ENCODE measurements around the gene SPEN.

The SPEN gene

GRCh38 chr1:15951341-15952153 is 104.0 kb downstream of the SPEN start:
- DNase-seq (ENCODE audit: low spot score), result no peak
- peak; percentile 9 for TF ChIP-seq CTCF (IDR thresholded peaks at IDR 0.05; ENCODE audit: extremely low read depth, insufficient read depth, missing control alignments)
- in situ Hi-C loops (cut with MboI; ENCODE audit: low pct_unique_long_range_greater_than_20kb, low sequenced_read_pairs, unreplicated experiment), result no loop called here

GRCh38 chr1:15952317-15953258 is 105.1 kb downstream of the SPEN start:
- no peak for TF ChIP-seq CTCF (IDR thresholded peaks at IDR 0.05; ENCODE audit: extremely low read depth, insufficient read depth, missing control alignments)
- in situ Hi-C loops (cut with MboI; ENCODE audit: low pct_unique_long_range_greater_than_20kb, low sequenced_read_pairs, unreplicated experiment), result no loop called here
- no peak for DNase-seq (ENCODE audit: low spot score)

- no peak for TF ChIP-seq CTCF (IDR thresholded peaks at IDR 0.05; ENCODE audit: extremely low read depth, insufficient read depth, missing control alignments)
- in situ Hi-C loops (cut with MboI; ENCODE audit: low pct_unique_long_range_greater_than_20kb, low sequenced_read_pairs, unreplicated experiment), result no loop called here
These were observed 105.8 kb downstream of the SPEN start for GRCh38 chr1:15953294-15953771.

GRCh38 chr1:15953791-15954241 is 106.3 kb downstream of the SPEN start:
- no peak for DNase-seq (ENCODE audit: low spot score)
- in situ Hi-C loops (cut with MboI; ENCODE audit: low pct_unique_long_range_greater_than_20kb, low sequenced_read_pairs, unreplicated experiment), result no loop called here
- TF ChIP-seq CTCF (IDR thresholded peaks at IDR 0.05; ENCODE audit: extremely low read depth, insufficient read depth, missing control alignments), result no peak

More at GRCh38 chr1:15953294-15953771, 105.8 kb downstream of the SPEN start:
- DNase-seq (ENCODE audit: low spot score), result no peak

- in situ Hi-C loops (cut with MboI; ENCODE audit: low pct_unique_long_range_greater_than_20kb, low sequenced_read_pairs, unreplicated experiment), result no loop called here
- DNase-seq (ENCODE audit: low spot score), result no peak
- TF ChIP-seq CTCF (IDR thresholded peaks at IDR 0.05; ENCODE audit: extremely low read depth, insufficient read depth, missing control alignments), result no peak
These were observed 106.8 kb downstream of the SPEN start for GRCh38 chr1:15954316-15954715.

- in situ Hi-C loops (cut with MboI; ENCODE audit: low pct_unique_long_range_greater_than_20kb, low sequenced_read_pairs, unreplicated experiment), result no loop called here
- no peak for TF ChIP-seq CTCF (IDR thresholded peaks at IDR 0.05; ENCODE audit: extremely low read depth, insufficient read depth, missing control alignments)
- DNase-seq (ENCODE audit: low spot score), result no peak
These were observed 108.0 kb downstream of the SPEN start for GRCh38 chr1:15955552-15955951.
